H9 (cell line): ENCODE results near the gene TUNAR. TPM values are rescaled to one million over a fixed set of nuclear protein-coding genes. Genes with fewer than 3 reads are reported as not detected.

Experiments used
- DNase-seq: peaks from one replicate; pipeline ENCODE4 v3.0.0-alpha.2; 2017
- H2AFZ ChIP-seq: one replicate; pipeline ENCODE4 v1.6.1; 2013; ENCODE audit warnings: mild to moderate bottlenecking, low read length, control low read depth, moderate library complexity
- H2AK5ac ChIP-seq: 2 replicates; pipeline ENCODE4 v1.6.1; 2013; ENCODE audit warnings: low read length, control low read depth, mixed read lengths; ENCODE audit not compliant: insufficient read length
- H2BK120ac ChIP-seq: one replicate; pipeline ENCODE4 v1.6.1; 2013; ENCODE audit warnings: low read depth, mild to moderate bottlenecking, low read length, control low read depth, inconsistent platforms; ENCODE audit not compliant: poor library complexity, severe bottlenecking
- H2BK12ac ChIP-seq: 2 replicates; pipeline ENCODE4 v1.6.1; 2013; ENCODE audit warnings: low read length, control low read depth, mixed read lengths, low read depth; ENCODE audit not compliant: insufficient read length
- H2BK15ac ChIP-seq: 2 replicates; pipeline ENCODE4 v1.6.1; 2013; ENCODE audit warnings: low read depth, low read length, control low read depth
- H2BK20ac ChIP-seq: one replicate; pipeline ENCODE4 v1.6.1; 2013; ENCODE audit warnings: low read depth, mild to moderate bottlenecking, low read length, control low read depth, inconsistent platforms; ENCODE audit not compliant: poor library complexity, severe bottlenecking
- H2BK5ac ChIP-seq: 2 replicates; pipeline ENCODE4 v1.6.1; 2013; ENCODE audit warnings: low read length, control low read depth, mixed read lengths; ENCODE audit not compliant: insufficient read length
- H3K14ac ChIP-seq: 2 replicates; pipeline ENCODE4 v1.6.1; 2013; ENCODE audit warnings: low read length, control low read depth; ENCODE audit not compliant: insufficient read depth
- H3K18ac ChIP-seq: 2 replicates; pipeline ENCODE4 v1.6.1; 2013; ENCODE audit warnings: low read depth, mild to moderate bottlenecking, mixed read lengths, low read length, control low read depth; ENCODE audit not compliant: insufficient read length
- H3K23ac ChIP-seq: 2 replicates; pipeline ENCODE4 v1.6.1; 2013; ENCODE audit warnings: low read length, control low read depth, mixed read lengths, low read depth; ENCODE audit not compliant: insufficient read length
- H3K23me2 ChIP-seq: 2 replicates; pipeline ENCODE4 v1.6.1; 2013; ENCODE audit warnings: low read depth, mild to moderate bottlenecking, mixed read lengths, low read length, control low read depth; ENCODE audit not compliant: insufficient read length, poor library complexity, severe bottlenecking
- H3K27ac ChIP-seq: 2 replicates; pipeline ENCODE4 v1.5.1; 2013; ENCODE audit warnings: low read length, control low read depth, mixed read lengths, low read depth; ENCODE audit not compliant: insufficient read length
- H3K27me3 ChIP-seq: 2 replicates; pipeline ENCODE4 v1.6.1; 2013; ENCODE audit warnings: low read length, control low read depth, inconsistent platforms; ENCODE audit not compliant: insufficient read depth
- H3K4ac ChIP-seq: 2 replicates; pipeline ENCODE4 v1.6.1; 2013; ENCODE audit warnings: low read depth, mild to moderate bottlenecking, control low read depth, inconsistent platforms, low read length, moderate library complexity
- H3K4me1 ChIP-seq: 2 replicates; pipeline ENCODE4 v1.6.1; 2013; ENCODE audit warnings: low read length, control low read depth, inconsistent platforms; ENCODE audit not compliant: insufficient read depth
- H3K4me2 ChIP-seq: 2 replicates; pipeline ENCODE4 v1.6.1; 2013; ENCODE audit warnings: low read length, control low read depth, mixed read lengths; ENCODE audit not compliant: insufficient read length, insufficient read depth
- H3K56ac ChIP-seq: 2 replicates; pipeline ENCODE4 v1.6.1; 2013; ENCODE audit warnings: low read depth, mild to moderate bottlenecking, mixed read lengths, low read length, control low read depth; ENCODE audit not compliant: insufficient read length
- H3K79me1 ChIP-seq: 2 replicates; pipeline ENCODE4 v1.6.1; 2013; ENCODE audit warnings: low read depth, mild to moderate bottlenecking, moderate library complexity, low read length, control low read depth, inconsistent platforms; ENCODE audit not compliant: insufficient read depth, poor library complexity, severe bottlenecking
- H3K79me2 ChIP-seq: 2 replicates; pipeline ENCODE4 v1.6.1; 2013; ENCODE audit warnings: low read length, control low read depth, inconsistent platforms; ENCODE audit not compliant: insufficient read depth
- H3K9ac ChIP-seq: 2 replicates; pipeline ENCODE4 v1.6.1; 2013; ENCODE audit warnings: low read length, control low read depth, mixed read lengths; ENCODE audit not compliant: insufficient read length; ENCODE audit errors: extremely low read depth
- H3K9me3 ChIP-seq: one replicate; pipeline ENCODE4 v1.6.1; 2013; ENCODE audit warnings: low read depth, low read length, inconsistent platforms; ENCODE audit not compliant: control insufficient read depth
- H3T11ph ChIP-seq: one replicate; pipeline ENCODE4 v1.6.1; 2013; ENCODE audit warnings: mild to moderate bottlenecking, low read length, control low read depth, inconsistent platforms
- H4K20me1 ChIP-seq: one replicate; pipeline ENCODE4 v1.6.1; 2013; ENCODE audit not compliant: control insufficient read depth, insufficient read length, insufficient read depth
- H4K5ac ChIP-seq: 2 replicates; pipeline ENCODE4 v1.6.1; 2013; ENCODE audit warnings: low read depth, mild to moderate bottlenecking, mixed read lengths, low read length, control low read depth; ENCODE audit not compliant: insufficient read length
- H4K8ac ChIP-seq: replicated peaks from 2 replicates; pipeline ENCODE4 v1.6.1; 2013; ENCODE audit warnings: low read length, control low read depth, mixed read lengths, low read depth; ENCODE audit not compliant: insufficient read length
- H4K91ac ChIP-seq: 2 replicates; pipeline ENCODE4 v1.6.1; 2013; ENCODE audit warnings: low read depth, mild to moderate bottlenecking, moderate library complexity, mixed read lengths, low read length, control low read depth; ENCODE audit not compliant: insufficient read length
- H3K27ac Mint-ChIP-seq, 3 experiments: 2 replicates in 2 of 3; 3 replicates in 1 of 3; pipeline ENCODE4 v1.8.0; 2020 to 2021; ENCODE audit warnings: mixed read lengths in 3 of 3, mild to moderate bottlenecking in 1 of 3, moderate library complexity in 1 of 3
- H3K27me3 Mint-ChIP-seq: 2 replicates; pipeline ENCODE4 v1.8.0; 2021; ENCODE audit warnings: low read depth, mild to moderate bottlenecking, moderate library complexity, mixed read lengths
- H3K36me3 Mint-ChIP-seq, 3 experiments: 2 replicates in 2 of 3; 3 replicates in 1 of 3; pipeline ENCODE4 v1.8.0; 2020 to 2021; ENCODE audit warnings: low read depth in 3 of 3, mixed read lengths in 3 of 3; ENCODE audit not compliant: insufficient read depth in 1 of 3
- H3K4me1 Mint-ChIP-seq, 2 experiments: 2 replicates each; pipeline ENCODE4 v1.8.0; 2020; ENCODE audit warnings: mixed read lengths in 2 of 2
- H3K4me3 Mint-ChIP-seq, 2 experiments: 2 replicates in 1 of 2; 3 replicates in 1 of 2; pipeline ENCODE4 v1.8.0; 2020 to 2021; ENCODE audit warnings: mild to moderate bottlenecking in 2 of 2, mixed read lengths in 2 of 2, moderate library complexity in 1 of 2
- H3K9me3 Mint-ChIP-seq, 2 experiments: 2 replicates in 1 of 2; 3 replicates in 1 of 2; pipeline ENCODE4 v1.8.0; 2020; ENCODE audit warnings: mild to moderate bottlenecking in 2 of 2, mixed read lengths in 2 of 2, moderate library complexity in 1 of 2
- WGBS: extraction: QIAGEN DNeasy Blood & Tissue Kit; methylation state at CpG from one replicate; pipeline ENCODE4 v1.1.7; 2013; ENCODE audit warnings: missing lambda C conversion rate, low lambda C conversion rate, mixed read lengths; ENCODE audit not compliant: insufficient read length; ENCODE audit errors: extremely low coverage; 5-methylcytosine and 5-hydroxymethylcytosine counted together
- total RNA-seq: library from RNA; stranded (reverse); gene quantifications from 2 replicates; pipeline ENCODE4 v1.2.1, GENCODE V29; 2021
- TF ChIP-seq, protein P1 (sequence below): fragments of 200-600 bp; sonication (generic); conservative IDR thresholded peaks from 3 replicates; pipeline ENCODE4 v1.8.0; 2021; ENCODE audit warnings: antibody characterized with exemption, mild to moderate bottlenecking

TUNAR gene
- total RNA-seq, 1 experiment from 2014 or later = 26.2 TPM

DNA sequence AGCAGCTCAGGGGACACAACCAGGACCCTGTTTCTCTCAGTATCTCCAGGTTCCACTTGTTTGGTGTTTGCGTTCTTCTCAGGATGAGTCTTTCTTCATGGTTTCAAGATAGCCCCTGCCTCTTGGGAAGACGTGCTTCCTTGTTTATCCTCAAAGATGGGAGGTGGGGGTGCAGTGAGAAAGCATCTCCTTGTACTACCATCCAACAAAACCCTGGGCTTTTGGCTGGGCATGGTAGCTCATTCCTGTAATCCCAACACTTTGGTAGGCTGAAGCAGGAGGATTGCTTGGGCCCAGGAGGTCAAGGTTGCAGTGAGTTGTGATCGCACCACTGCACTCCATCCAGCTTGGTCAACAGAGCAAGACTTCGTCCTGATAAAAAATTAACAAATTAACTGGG, 21.0 kb upstream of the TUNAR start:
- H3K36me3 Mint-ChIP-seq = no peaks in the 10 kb centered on the region
- H3K23ac ChIP-seq = no peak overlapping the region
- H3K4ac ChIP-seq = no peak overlapping the region
- H2BK20ac ChIP-seq = no peak overlapping the region
- peaks cover 0 to 5% of the 10 kb centered on the region in 2 experiments; a peak in 2 of 5 replicates for H3K9me3 Mint-ChIP-seq
- no peak overlapping the region for H3K4me2 ChIP-seq
- H2AK5ac ChIP-seq = no peak overlapping the region
- no peaks in the 10 kb centered on the region for H3K9me3 ChIP-seq
- DNase-seq = no peak
- no peak overlapping the region for H3K4me3 Mint-ChIP-seq
- no peaks in the 10 kb centered on the region for H3K4me1 ChIP-seq
- H3K23me2 ChIP-seq = peaks cover 3% of the 10 kb centered on the region
- no peak overlapping the region for H4K91ac ChIP-seq
- H3K9ac ChIP-seq = no peak overlapping the region
- peaks cover 5 to 6% of the 10 kb centered on the region in 2 experiments for H3K4me1 Mint-ChIP-seq
- H3K79me2 ChIP-seq = no peaks in the 10 kb centered on the region
- H3K56ac ChIP-seq = no peak overlapping the region
- no peak overlapping the region for H3K14ac ChIP-seq
- no peak overlapping the region for H2BK120ac ChIP-seq
- H3K79me1 ChIP-seq = no peaks in the 10 kb centered on the region
- no peak overlapping the region for H2BK15ac ChIP-seq
- no peaks in the 10 kb centered on the region for H4K20me1 ChIP-seq
- H4K8ac ChIP-seq = no peak overlapping the region
- no CpG with 5 or more reads among the region's 4 CpGs for WGBS
- H4K5ac ChIP-seq = no peak overlapping the region
- peaks cover 3% of the 10 kb centered on the region; the same call in 1 of the 2 replicates for H3K27me3 Mint-ChIP-seq
- no peak overlapping the region for H3K27ac Mint-ChIP-seq
- no peak overlapping the region for H2BK12ac ChIP-seq
- H3K27me3 ChIP-seq = no peaks in the 10 kb centered on the region
- no peak overlapping the region for H3T11ph ChIP-seq
- no peak overlapping the region for H3K18ac ChIP-seq
- H2AFZ ChIP-seq = no peak overlapping the region
- TF ChIP-seq, protein P1, sequence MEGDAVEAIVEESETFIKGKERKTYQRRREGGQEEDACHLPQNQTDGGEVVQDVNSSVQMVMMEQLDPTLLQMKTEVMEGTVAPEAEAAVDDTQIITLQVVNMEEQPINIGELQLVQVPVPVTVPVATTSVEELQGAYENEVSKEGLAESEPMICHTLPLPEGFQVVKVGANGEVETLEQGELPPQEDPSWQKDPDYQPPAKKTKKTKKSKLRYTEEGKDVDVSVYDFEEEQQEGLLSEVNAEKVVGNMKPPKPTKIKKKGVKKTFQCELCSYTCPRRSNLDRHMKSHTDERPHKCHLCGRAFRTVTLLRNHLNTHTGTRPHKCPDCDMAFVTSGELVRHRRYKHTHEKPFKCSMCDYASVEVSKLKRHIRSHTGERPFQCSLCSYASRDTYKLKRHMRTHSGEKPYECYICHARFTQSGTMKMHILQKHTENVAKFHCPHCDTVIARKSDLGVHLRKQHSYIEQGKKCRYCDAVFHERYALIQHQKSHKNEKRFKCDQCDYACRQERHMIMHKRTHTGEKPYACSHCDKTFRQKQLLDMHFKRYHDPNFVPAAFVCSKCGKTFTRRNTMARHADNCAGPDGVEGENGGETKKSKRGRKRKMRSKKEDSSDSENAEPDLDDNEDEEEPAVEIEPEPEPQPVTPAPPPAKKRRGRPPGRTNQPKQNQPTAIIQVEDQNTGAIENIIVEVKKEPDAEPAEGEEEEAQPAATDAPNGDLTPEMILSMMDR = no peak
- H2BK5ac ChIP-seq = no peak overlapping the region
- H3K27ac ChIP-seq = no peak overlapping the region
